ENCODE measurements around the gene DEF6. TPM values are rescaled to one million over a fixed set of nuclear protein-coding genes. Genes with fewer than 3 reads are reported as not detected.

DEF6 gene
- total RNA-seq, 1 donor from 2014 or later: 0.17 TPM

DNA sequence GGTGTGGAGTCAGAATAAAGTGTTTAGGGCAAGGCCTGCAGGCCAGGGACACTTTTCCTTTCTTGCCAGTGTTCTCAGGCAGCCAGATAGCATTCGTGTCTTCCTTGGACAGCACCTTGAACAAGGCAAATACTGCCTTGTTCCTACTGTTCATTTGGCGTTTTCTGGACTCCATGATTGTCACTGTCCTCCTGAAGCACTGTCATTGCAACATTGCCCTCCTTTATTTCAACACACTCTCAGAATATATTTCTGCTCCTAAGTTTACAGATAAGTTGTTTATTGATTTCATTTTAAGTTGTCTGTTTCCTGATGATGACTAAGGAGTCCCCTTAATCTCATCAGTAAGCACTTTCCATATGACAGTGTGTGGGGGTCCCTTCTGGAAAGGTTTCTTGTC lies 15.1 kb upstream of the DEF6 start:
- Histone ChIP-seq H3K4me3 (no peak overlapping the region), H3K4me1 (no peaks in the 10 kb centered on the region), H3K9me3 (ENCODE audit: low read depth) (no peaks in the 10 kb centered on the region), H3K9ac (no peak overlapping the region), H3K36me3 (no peaks in the 10 kb centered on the region), H3F3A (ENCODE audit: low read depth) (no peaks in the 10 kb centered on the region), H4K20me1 (ENCODE audit: low read depth) (no peaks in the 10 kb centered on the region), H3K4me2 (no peak overlapping the region), H2AFZ (replicated peaks) (no peak overlapping the region), H3K27ac (no peak overlapping the region), H3K27me3 (no peaks in the 10 kb centered on the region), H3K79me2 (ENCODE audit: low read depth) (no peaks in the 10 kb centered on the region)
- Mint-ChIP-seq H3K36me3 (peaks cover 17% of the 10 kb centered on the region), H3K27me3 (ENCODE audit: insufficient read depth, low read depth) (no peaks in the 10 kb centered on the region), H3K4me3 (no peak overlapping the region), H3K4me1 (peaks cover 12% of the 10 kb centered on the region), H3K9me3 (no peaks in the 10 kb centered on the region), H3K27ac (no peak overlapping the region)
- TF ChIP-seq EZH2 (IDR thresholded peaks at IDR 0.05) (no peak), EZH2phosphoT487 (IDR thresholded peaks at IDR 0.05) (no peak)
- TF ChIP-seq, protein P1, sequence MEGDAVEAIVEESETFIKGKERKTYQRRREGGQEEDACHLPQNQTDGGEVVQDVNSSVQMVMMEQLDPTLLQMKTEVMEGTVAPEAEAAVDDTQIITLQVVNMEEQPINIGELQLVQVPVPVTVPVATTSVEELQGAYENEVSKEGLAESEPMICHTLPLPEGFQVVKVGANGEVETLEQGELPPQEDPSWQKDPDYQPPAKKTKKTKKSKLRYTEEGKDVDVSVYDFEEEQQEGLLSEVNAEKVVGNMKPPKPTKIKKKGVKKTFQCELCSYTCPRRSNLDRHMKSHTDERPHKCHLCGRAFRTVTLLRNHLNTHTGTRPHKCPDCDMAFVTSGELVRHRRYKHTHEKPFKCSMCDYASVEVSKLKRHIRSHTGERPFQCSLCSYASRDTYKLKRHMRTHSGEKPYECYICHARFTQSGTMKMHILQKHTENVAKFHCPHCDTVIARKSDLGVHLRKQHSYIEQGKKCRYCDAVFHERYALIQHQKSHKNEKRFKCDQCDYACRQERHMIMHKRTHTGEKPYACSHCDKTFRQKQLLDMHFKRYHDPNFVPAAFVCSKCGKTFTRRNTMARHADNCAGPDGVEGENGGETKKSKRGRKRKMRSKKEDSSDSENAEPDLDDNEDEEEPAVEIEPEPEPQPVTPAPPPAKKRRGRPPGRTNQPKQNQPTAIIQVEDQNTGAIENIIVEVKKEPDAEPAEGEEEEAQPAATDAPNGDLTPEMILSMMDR (IDR thresholded peaks at IDR 0.05): no peak
- DNase-seq (ENCODE audit: low spot score): no peak

DNA sequence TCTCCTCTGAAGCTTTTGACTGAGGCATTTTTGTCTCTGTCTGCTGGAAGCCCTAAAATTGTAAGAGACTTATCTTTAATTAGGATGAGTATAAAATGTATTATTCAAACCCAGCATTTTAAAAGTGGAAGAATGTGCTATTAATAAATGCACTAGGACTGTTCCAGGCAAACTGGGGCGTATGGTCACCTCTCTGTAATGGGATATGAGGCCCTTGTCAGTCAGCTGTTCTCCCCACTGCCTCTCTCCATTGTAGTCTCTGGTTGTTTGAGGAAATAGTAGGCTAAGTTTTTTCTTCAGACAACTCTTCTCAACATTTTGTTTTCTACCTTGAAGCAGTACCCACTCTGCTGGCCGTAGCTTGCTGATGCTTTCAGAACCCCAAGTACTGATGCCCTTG lies 14.3 kb upstream of the DEF6 start:
- H3K36me3 ChIP-seq: no peaks in the 10 kb centered on the region
- no peaks in the 10 kb centered on the region for H3K27me3 Mint-ChIP-seq (ENCODE audit: insufficient read depth, low read depth)

DNA sequence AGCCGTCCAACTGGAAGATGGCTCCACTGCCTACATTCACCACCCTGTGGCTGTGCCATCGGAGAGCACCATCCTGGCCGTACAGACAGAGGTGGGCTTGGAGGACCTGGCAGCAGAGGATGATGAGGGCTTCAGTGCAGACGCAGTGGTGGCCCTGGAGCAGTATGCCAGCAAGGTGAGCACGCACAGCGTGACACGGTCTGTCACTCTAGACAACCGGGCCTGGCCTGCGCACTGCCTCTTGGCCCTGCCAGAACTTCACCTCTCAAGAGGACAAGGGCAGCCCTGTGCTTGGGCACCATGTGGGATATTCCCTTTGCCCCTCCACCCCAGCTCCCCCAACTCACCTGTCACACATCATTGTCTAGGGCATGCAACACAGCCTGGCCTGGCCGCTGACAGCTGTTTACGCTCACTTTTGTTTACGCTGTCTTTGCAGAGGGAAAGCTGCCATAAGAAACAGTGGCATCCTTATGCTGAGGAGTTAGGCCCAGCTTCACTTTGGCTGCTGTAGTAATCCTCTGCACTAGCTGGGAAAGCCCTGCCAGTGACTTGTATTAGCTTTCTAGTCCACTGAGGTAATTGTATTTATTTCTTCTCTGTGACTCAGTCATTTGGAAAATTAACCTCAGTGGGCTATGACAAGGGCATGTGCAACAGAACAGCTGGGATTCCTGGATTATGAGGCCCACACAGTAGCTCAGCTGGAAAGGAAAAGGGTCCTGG lies 9.8 kb upstream of the DEF6 start:
- no peaks in the 10 kb centered on the region for H3K27me3 Mint-ChIP-seq (ENCODE audit: insufficient read depth, low read depth)
- no peaks in the 10 kb centered on the region for H3K4me1 ChIP-seq
- H3K36me3 Mint-ChIP-seq: peaks cover 25% of the 10 kb centered on the region

More for the DNA sequence above, 14.3 kb upstream of the DEF6 start:
- H3K27ac ChIP-seq: no peak overlapping the region
- Mint-ChIP-seq H3K4me1 (peaks cover 16% of the 10 kb centered on the region), H3K27ac (no peak overlapping the region), H3K4me3 (no peak overlapping the region), H3K9me3 (no peaks in the 10 kb centered on the region), H3K36me3 (peaks cover 19% of the 10 kb centered on the region)
- no peak overlapping the region for H3K4me2 ChIP-seq
- H3K27me3 ChIP-seq: no peaks in the 10 kb centered on the region
- no peaks in the 10 kb centered on the region for H3K9me3 ChIP-seq (ENCODE audit: low read depth)
- no peak for DNase-seq (ENCODE audit: low spot score)
- TF ChIP-seq, protein P1 (IDR thresholded peaks at IDR 0.05): no peak
- TF ChIP-seq EZH2phosphoT487 (IDR thresholded peaks at IDR 0.05) (no peak), EZH2 (IDR thresholded peaks at IDR 0.05) (no peak)
- no peaks in the 10 kb centered on the region for H3F3A ChIP-seq (ENCODE audit: low read depth)
- H4K20me1 ChIP-seq (ENCODE audit: low read depth): no peaks in the 10 kb centered on the region
- no peak overlapping the region for H3K9ac ChIP-seq
- H3K4me1 ChIP-seq: no peaks in the 10 kb centered on the region
- H3K79me2 ChIP-seq (ENCODE audit: low read depth): no peaks in the 10 kb centered on the region
- no peak overlapping the region for H3K4me3 ChIP-seq
- no peak overlapping the region for H2AFZ ChIP-seq (replicated peaks)

More for the DNA sequence above, 9.8 kb upstream of the DEF6 start:
- no peaks in the 10 kb centered on the region for H3F3A ChIP-seq (ENCODE audit: low read depth)
- no peak overlapping the region for H3K4me2 ChIP-seq
- H3K4me3 Mint-ChIP-seq: no peak overlapping the region
- no peak overlapping the region for H3K9ac ChIP-seq
- no peaks in the 10 kb centered on the region for H3K27me3 ChIP-seq
- H3K4me1 Mint-ChIP-seq: peaks cover 7% of the 10 kb centered on the region
- no peak overlapping the region for H3K27ac ChIP-seq
- H3K9me3 Mint-ChIP-seq: no peaks in the 10 kb centered on the region
- TF ChIP-seq, protein P1 (IDR thresholded peaks at IDR 0.05): no peak
- TF ChIP-seq EZH2 (IDR thresholded peaks at IDR 0.05) (no peak), EZH2phosphoT487 (IDR thresholded peaks at IDR 0.05) (no peak)
- H3K4me3 ChIP-seq: no peak overlapping the region
- H2AFZ ChIP-seq (replicated peaks): no peak overlapping the region
- no peaks in the 10 kb centered on the region for H3K36me3 ChIP-seq
- no peaks in the 10 kb centered on the region for H4K20me1 ChIP-seq (ENCODE audit: low read depth)
- no peak for DNase-seq (ENCODE audit: low spot score)
- no peaks in the 10 kb centered on the region for H3K9me3 ChIP-seq (ENCODE audit: low read depth)
- H3K27ac Mint-ChIP-seq: no peak overlapping the region
- no peaks in the 10 kb centered on the region for H3K79me2 ChIP-seq (ENCODE audit: low read depth)

Measured in neural progenitor cell (in vitro differentiated cells).